Stimulated activated CD8-positive, alpha-beta memory T cell treated with anti-CD3 and anti-CD28 coated beads, Interleukin-4, amount 100 ng/mL, for 1 hour (primary cell): ENCODE data around the gene ST8SIA1.
"Not testable (repeated sequence)": the region's sequence is repeated elsewhere in the genome, so short reads cannot be mapped to it uniquely, and the experiment has no call there.

Experiments
- DNase-seq, 2 donors: peaks; one replicate each; pipeline ENCODE4 v3.0.0-alpha.2; 2020; ENCODE audit warnings: low read depth in 2 of 2, low spot score in 1 of 2

Gene ST8SIA1, protein sequence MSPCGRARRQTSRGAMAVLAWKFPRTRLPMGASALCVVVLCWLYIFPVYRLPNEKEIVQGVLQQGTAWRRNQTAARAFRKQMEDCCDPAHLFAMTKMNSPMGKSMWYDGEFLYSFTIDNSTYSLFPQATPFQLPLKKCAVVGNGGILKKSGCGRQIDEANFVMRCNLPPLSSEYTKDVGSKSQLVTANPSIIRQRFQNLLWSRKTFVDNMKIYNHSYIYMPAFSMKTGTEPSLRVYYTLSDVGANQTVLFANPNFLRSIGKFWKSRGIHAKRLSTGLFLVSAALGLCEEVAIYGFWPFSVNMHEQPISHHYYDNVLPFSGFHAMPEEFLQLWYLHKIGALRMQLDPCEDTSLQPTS

GRCh38 chr12:22334410-22335100 is at the start of gene ST8SIA1:
TSS of gene ST8SIA1 (minus strand) at chr12:22334707. CDS start at chr12:22334232, 475 bp downstream.
- peak in 1 of 2 donors; percentile 25 for DNase-seq

GRCh38 chr12:22380031-22380430 is 45.5 kb upstream of the ST8SIA1 start:
- DNase-seq: no peak

DNA sequence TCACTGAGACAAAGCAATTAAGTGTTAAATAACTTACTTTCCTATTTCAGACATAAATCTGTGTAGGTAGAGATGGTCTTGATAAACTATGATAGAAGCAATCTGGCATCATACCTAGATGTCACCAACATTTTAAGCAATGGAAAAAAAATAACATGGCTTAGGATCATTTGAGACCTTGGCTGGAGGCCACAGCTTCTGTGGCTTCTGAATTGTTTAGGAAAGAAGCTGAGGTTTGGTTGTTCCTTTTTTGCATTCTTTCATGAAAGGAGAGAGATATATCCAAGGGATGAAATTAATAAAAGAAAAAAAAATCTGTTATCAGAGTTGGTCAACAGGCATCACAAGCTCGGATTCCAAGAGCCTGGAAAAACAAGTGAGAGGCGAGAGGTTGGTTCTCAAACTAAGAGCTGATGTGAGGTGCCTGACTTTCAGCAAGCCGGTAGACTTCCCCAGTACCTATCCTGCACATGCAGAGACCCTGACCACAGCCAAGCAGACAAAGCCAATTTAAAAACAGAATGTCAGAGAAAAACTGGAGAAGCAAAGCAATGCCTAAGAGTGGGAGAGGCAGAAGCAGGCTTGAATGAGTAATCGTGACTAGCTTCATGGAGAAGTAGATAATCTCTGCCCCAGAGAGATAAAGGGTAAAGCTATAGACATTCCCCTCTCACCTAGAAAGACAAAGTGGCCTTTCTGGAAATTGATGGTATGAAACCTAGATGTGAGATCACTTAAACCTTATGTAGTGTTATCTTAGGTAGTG is 43.4 kb upstream of the ST8SIA1 start:
- no peak for DNase-seq

GRCh38 chr12:22376596-22377150 is 42.2 kb upstream of the ST8SIA1 start:
- not testable (repeated sequence) for DNase-seq

- DNase-seq: no peak
Measured at GRCh38 chr12:22374508-22374907, 40.0 kb upstream of the ST8SIA1 start.

DNA sequence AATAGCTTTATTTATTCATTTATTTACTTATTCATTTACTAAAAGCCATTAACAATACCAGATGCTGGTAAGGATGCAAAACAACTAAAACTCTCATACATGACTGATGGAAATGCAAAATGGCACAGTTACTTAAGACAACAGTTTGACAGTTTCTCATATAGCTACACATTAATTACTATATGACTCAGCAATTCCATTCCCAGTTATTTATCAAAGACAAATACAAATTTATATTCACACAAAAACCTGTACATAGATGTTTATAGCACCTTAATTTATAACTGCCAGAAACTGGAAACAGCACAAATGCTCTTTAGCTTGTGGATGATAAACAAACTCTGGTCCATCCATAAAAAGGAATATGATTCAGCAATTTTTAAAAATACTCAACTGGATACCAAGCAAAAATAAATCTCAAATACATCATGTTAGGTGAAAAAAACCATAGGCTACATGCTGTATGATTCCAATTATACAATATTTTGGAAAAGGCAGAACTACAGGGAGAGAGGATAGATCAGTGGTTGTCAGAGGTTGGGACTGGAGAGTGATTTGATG is 37.9 kb upstream of the ST8SIA1 start:
- no peak for DNase-seq

- no peak for DNase-seq
Measured at GRCh38 chr12:22366181-22366580, 31.7 kb upstream of the ST8SIA1 start.

DNA sequence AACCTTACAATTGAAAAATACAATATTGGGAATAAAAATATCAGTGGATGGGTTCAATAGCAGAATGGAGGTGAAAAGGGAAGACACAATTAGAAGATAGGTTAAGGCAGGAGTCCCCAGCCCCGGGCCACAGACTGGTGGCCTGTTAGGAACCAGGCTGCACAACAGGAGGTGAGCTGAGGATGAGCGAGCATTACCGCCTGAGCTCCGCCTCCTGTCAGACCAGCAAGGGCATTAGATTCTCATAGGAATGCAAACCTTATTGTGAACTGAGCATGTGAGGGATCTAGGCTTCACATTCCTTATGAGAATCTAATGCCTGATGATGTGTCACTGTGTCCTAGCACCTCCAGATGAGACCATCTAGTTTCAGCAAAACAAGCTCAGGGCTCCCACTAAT is 27.3 kb upstream of the ST8SIA1 start:
- DNase-seq: no peak

DNA sequence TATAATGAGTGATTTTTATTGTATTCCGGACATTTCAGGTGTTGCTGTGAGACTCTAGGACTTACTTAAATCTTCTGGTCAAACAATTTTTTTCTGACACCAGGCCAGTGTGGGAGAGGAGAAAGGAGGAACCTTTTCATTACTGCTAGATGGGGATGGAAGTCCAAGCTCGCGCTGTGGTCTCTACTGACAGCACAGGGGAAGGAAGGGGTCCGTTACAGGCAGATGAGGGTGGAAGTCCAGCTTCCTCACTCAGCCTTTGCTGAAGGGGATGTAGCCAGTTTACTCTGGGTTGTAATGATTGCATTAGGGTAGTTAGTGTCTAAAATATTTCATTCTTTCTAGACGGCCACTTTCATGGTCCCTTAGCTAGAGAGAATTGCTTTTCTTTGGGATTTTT is 26.3 kb upstream of the ST8SIA1 start:
- no peak for DNase-seq

- no peak for DNase-seq
Measured at GRCh38 chr12:22357531-22357930, 23.0 kb upstream of the ST8SIA1 start.

DNA sequence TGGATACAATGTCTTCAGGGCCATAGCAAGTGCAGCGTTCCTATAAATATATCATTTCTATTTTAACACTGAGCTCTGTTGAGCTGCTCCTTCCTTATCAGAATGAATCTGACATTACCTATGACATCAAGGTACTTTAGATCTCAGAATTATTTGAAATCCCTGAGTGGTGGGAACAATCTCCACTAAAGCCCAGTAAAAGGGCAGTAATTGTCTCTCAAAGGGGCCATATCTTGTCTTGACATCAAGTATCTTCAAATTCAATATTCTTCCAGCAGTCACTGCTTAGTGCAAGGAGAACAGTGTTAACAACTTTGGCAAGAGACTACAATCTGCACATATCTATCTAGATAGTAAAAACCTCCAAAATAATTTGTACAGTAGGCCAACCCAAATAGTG is 21.7 kb upstream of the ST8SIA1 start:
- no peak for DNase-seq

DNA sequence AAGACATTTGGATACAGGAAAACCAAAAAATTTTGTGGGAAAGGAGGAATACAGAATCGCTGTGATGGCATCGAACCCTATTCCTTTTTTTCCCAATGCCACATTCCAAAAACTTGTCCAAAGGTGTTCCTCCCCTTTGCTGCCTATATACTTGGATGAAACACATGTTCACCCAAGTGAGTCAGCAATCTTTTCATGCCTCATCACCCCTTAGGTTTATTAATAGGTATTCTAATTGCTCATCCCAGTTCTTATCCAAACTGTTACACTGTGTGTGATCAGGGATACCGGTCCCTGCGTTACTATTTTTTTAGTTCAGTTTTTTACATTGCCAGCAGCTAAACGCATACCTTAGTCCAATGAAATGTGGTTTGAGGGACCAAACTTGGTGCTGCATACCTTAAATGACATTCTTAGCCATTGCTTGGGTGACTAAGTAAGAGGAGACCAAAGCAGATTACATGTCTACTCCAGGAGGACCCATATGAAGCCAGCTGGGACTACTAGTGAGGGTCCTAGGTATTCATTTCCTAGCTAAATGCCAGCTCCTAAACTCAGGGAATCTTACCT is 20.6 kb upstream of the ST8SIA1 start:
- no peak for DNase-seq

GRCh38 chr12:22353615-22354325 is 19.3 kb upstream of the ST8SIA1 start:
- no peak for DNase-seq

DNA sequence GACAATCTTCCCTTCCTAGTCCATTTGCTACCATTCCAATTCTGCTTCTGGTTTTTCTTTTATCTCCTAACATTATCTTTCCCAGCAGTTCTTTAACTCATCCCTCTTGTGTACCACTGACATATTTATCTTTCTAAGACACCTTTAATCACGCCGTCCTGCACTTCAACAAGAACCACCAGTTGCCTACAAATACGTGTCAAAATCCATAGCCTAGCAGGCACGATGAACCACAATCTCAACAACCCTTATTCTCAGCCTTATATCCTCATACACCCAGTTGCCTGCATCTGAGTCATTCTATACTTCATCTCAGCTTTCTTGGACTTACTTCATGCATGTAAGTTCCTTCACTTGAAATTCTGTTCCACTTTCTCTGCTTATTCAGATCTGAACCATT is 16.4 kb upstream of the ST8SIA1 start:
- no peak for DNase-seq

GRCh38 chr12:22348208-22348607 is 13.7 kb upstream of the ST8SIA1 start:
- no peak for DNase-seq

GRCh38 chr12:22340143-22340542 is 5.6 kb upstream of the ST8SIA1 start:
- no peak for DNase-seq

DNA sequence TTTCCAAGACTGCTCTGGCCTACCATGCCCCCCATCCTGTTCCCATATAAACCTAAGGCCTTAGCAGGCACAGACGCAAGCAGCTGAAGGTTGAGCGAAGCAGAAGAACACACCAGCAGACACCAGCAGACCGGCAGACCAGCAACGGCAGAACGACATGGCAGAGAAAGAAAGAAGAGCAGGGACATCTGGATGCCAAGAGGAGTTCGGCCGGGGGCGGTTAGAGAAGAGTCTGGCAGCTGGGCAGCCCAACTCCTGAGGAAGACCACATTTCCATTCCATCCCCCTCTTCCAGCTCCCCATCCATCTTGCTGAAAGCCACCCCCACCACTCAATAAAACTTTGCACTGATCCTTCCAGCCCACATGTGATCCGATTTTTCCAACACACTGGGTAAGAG is 5.2 kb upstream of the ST8SIA1 start:
- no peak for DNase-seq

GRCh38 chr12:22335794-22336166 is 1.3 kb upstream of the ST8SIA1 start:
- no peak for DNase-seq

GRCh38 chr12:22333713-22334409 is 646 bp downstream of the ST8SIA1 start:
- DNase-seq: no peak
